CD14-positive monocyte (primary cell): ENCODE results near the gene HYI. TPM values are rescaled to one million over a fixed set of nuclear protein-coding genes. Genes with fewer than 3 reads are reported as not detected.

ENCODE experiments used
- DNase-seq, 3 donors: peaks; one replicate each; pipeline ENCODE4 v3.0.0-alpha.2; 2011 to 2022
- H2AFZ ChIP-seq: 2 replicates; pipeline ENCODE4 v1.6.0; 2012; ENCODE audit warnings: mild to moderate bottlenecking, low read depth, low read length, inconsistent platforms; ENCODE audit not compliant: insufficient read depth, poor library complexity, severe bottlenecking
- H3K27ac ChIP-seq, 2 donors: 1 replicate in 1 of 2; 2 replicates in 1 of 2; pipeline ENCODE4 v1.5.1; 2012 to 2013; ENCODE audit warnings: low read length in 2 of 2, control low read depth in 1 of 2, inconsistent platforms in 1 of 2, low read depth in 1 of 2, mild to moderate bottlenecking in 1 of 2
- H3K27me3 ChIP-seq, 2 donors: one replicate each; pipeline versions ENCODE4 v1.6.0 to v1.6.1; 2011 to 2013; ENCODE audit warnings: low read length in 2 of 2; ENCODE audit not compliant: control insufficient read depth in 2 of 2, insufficient read depth in 2 of 2
- H3K36me3 ChIP-seq, 2 donors: replicated peaks in 1 of 2; 1 replicate in 1 of 2; 2 replicates in 1 of 2; pipeline versions ENCODE4 v1.5.1 to v1.6.1; 2012 to 2013; ENCODE audit warnings: low read length in 2 of 2, control low read depth in 1 of 2, inconsistent platforms in 1 of 2, mild to moderate bottlenecking in 1 of 2; ENCODE audit not compliant: insufficient read depth in 2 of 2, control insufficient read depth in 1 of 2
- H3K4me1 ChIP-seq, 2 donors: 1 replicate in 1 of 2; 2 replicates in 1 of 2; pipeline versions ENCODE4 v1.5.1 to v1.6.1; 2012 to 2013; ENCODE audit warnings: low read length in 2 of 2, control low read depth in 1 of 2, inconsistent platforms in 1 of 2, mild to moderate bottlenecking in 1 of 2, moderate library complexity in 1 of 2; ENCODE audit not compliant: insufficient read depth in 2 of 2, control insufficient read depth in 1 of 2
- H3K4me2 ChIP-seq: replicated peaks from 2 replicates; pipeline ENCODE3; 2012; ENCODE audit warnings: low read length, moderate library complexity, mild to moderate bottlenecking; ENCODE audit not compliant: poor library complexity, severe bottlenecking; ENCODE audit errors: extremely low read depth
- H3K4me3 ChIP-seq, 3 experiments: fragments of 200-600 bp in 1 of 3; sonication (generic) in 1 of 3; replicated peaks in 1 of 3; 1 replicate in 2 of 3; 2 replicates in 1 of 3; pipeline ENCODE4 v1.5.1; 2011 to 2013; ENCODE audit warnings: low read length in 3 of 3, mild to moderate bottlenecking in 3 of 3, control low read depth in 2 of 3, low read depth in 2 of 3, inconsistent platforms in 1 of 3, moderate library complexity in 1 of 3
- H3K79me2 ChIP-seq: 2 replicates; pipeline ENCODE4 v1.6.0; 2012; ENCODE audit warnings: mild to moderate bottlenecking, control low read depth, inconsistent platforms, low read length, moderate library complexity; ENCODE audit not compliant: insufficient read depth
- H3K9ac ChIP-seq: 2 replicates; pipeline ENCODE4 v1.6.0; 2017; ENCODE audit warnings: low read length, mild to moderate bottlenecking; ENCODE audit not compliant: insufficient read depth, poor library complexity, severe bottlenecking
- H3K9me3 ChIP-seq, 2 donors: replicated peaks in 1 of 2; 1 replicate in 1 of 2; 2 replicates in 1 of 2; pipeline versions ENCODE4 v1.5.1 to v1.6.1; 2012 to 2013; ENCODE audit warnings: low read length in 2 of 2, control low read depth in 1 of 2; ENCODE audit not compliant: control insufficient read depth in 1 of 2, insufficient read depth in 1 of 2
- H4K20me1 ChIP-seq: 2 replicates; pipeline ENCODE4 v1.6.0; 2012; ENCODE audit warnings: mild to moderate bottlenecking, low read length, control low read depth, moderate library complexity; ENCODE audit not compliant: insufficient read depth
- H3K27ac Mint-ChIP-seq, 7 donors: one replicate each; pipeline ENCODE4 v1.8.0; 2020; ENCODE audit warnings: mild to moderate bottlenecking in 7 of 7, mixed read lengths in 7 of 7, moderate library complexity in 6 of 7, inconsistent platforms in 2 of 7
- H3K27me3 Mint-ChIP-seq, 3 donors: one replicate each; pipeline ENCODE4 v1.8.0; 2021 to 2022; ENCODE audit warnings: low read depth in 3 of 3, mild to moderate bottlenecking in 3 of 3, mixed read lengths in 3 of 3, moderate library complexity in 3 of 3, inconsistent platforms in 1 of 3
- H3K36me3 Mint-ChIP-seq, 2 donors: one replicate each; pipeline ENCODE4 v1.8.0; 2020; ENCODE audit warnings: mixed read lengths in 2 of 2, inconsistent platforms in 1 of 2, mild to moderate bottlenecking in 1 of 2
- H3K4me1 Mint-ChIP-seq: one replicate; pipeline ENCODE4 v1.8.0; 2020; ENCODE audit warnings: mild to moderate bottlenecking, mixed read lengths
- H3K4me3 Mint-ChIP-seq, 2 donors: one replicate each; pipeline ENCODE4 v1.8.0; 2020; ENCODE audit warnings: mild to moderate bottlenecking in 2 of 2, mixed read lengths in 2 of 2, moderate library complexity in 1 of 2
- H3K9me3 Mint-ChIP-seq, 7 donors: one replicate each; pipeline ENCODE4 v1.8.0; 2020 to 2022; ENCODE audit warnings: mixed read lengths in 7 of 7, mild to moderate bottlenecking in 6 of 7, moderate library complexity in 6 of 7, inconsistent platforms in 2 of 7
- WGBS: methylation state at CpG from one replicate; pipeline ENCODE4 v1.1.5; 2013; ENCODE audit warnings: missing lambda C conversion rate; ENCODE audit not compliant: insufficient coverage; 5-methylcytosine and 5-hydroxymethylcytosine counted together
- intact Hi-C, 2 donors: fragments of 100-400 bp; cut with micrococcal nuclease; formaldehyde crosslinking; loops; one replicate each; pipeline versions ENCODE4 v1.15.0 to v1.15.1; 2023
- polyA plus RNA-seq, 3 donors: library from polyadenylated mRNA; depleted of rRNA in 1 of 3; unstranded in 2 of 3; stranded (reverse) in 1 of 3; fragments of 300-500 nt in 2 of 3; fragments of >200 nt in 1 of 3; fragmentation: Illumina TruSeq in 2 of 3; gene quantifications; 1 replicate in 2 of 3; 2 replicates in 1 of 3; pipeline ENCODE4 v1.2.3, GENCODE V29; 2012 to 2021
- TF ChIP-seq, protein P1 (sequence below): fragments of 200-600 bp; IDR thresholded peaks from one replicate; pipeline ENCODE4 v1.8.0; 2022; ENCODE audit warnings: antibody characterized with exemption, mild to moderate bottlenecking

HYI gene
- polyA plus RNA-seq, 3 donors: 0.74 to 7.2 (median 1.6) TPM

DNA sequence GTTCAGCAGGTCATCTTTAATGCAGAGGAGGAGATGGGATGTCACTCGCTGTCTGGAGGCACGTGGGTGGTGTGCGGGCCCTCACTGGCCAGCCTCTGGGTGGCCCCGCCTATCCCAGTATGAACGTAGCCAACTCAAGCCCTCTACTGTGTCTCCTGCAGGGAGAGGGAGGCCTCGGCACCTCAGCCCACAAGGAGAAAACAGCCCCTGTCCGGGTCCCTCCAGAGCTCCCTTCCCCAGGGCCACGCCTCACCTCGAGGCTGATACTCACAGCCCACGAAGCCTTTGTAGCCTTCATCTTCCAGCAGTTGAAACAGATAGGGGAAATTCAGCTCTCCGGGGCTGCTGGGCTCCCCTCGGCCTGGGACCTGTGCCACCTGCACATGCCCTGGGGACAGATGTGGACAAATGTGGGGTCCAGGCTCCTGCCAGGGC is 2.6 kb downstream of the HYI start:
- Histone ChIP-seq H3K4me1 (peaks cover 17 to 18% of the 10 kb centered on the region in 2 donors), H3K4me3 (no peak overlapping the region), H2AFZ (no peak overlapping the region), H3K36me3 (peaks cover 53 to 61% of the 10 kb centered on the region in 2 donors), H4K20me1 (peaks cover 6% of the 10 kb centered on the region), H3K79me2 (no peaks in the 10 kb centered on the region), H3K27ac (no peak overlapping the region), H3K9me3 (no peaks in the 10 kb centered on the region), H3K27me3 (no peaks in the 10 kb centered on the region), H3K4me2 (no peak overlapping the region), H3K9ac (no peak overlapping the region)
- H3K27ac Mint-ChIP-seq: peak overlapping the region in 2 of 7 donors; percentile 12 to 74
- H3K4me1 Mint-ChIP-seq: peaks cover 20% of the 10 kb centered on the region
- H3K36me3 Mint-ChIP-seq: peaks cover 60 to 65% of the 10 kb centered on the region in 2 donors
- H3K9me3 Mint-ChIP-seq: peaks cover 0 to 3% (median 0%) of the 10 kb centered on the region in 7 donors
- intact Hi-C loops: no loop called here
- TF ChIP-seq, protein P1, sequence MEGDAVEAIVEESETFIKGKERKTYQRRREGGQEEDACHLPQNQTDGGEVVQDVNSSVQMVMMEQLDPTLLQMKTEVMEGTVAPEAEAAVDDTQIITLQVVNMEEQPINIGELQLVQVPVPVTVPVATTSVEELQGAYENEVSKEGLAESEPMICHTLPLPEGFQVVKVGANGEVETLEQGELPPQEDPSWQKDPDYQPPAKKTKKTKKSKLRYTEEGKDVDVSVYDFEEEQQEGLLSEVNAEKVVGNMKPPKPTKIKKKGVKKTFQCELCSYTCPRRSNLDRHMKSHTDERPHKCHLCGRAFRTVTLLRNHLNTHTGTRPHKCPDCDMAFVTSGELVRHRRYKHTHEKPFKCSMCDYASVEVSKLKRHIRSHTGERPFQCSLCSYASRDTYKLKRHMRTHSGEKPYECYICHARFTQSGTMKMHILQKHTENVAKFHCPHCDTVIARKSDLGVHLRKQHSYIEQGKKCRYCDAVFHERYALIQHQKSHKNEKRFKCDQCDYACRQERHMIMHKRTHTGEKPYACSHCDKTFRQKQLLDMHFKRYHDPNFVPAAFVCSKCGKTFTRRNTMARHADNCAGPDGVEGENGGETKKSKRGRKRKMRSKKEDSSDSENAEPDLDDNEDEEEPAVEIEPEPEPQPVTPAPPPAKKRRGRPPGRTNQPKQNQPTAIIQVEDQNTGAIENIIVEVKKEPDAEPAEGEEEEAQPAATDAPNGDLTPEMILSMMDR: no peak
- WGBS: 88% methylated on average over 6 of the region's 12 CpGs
- H3K4me3 Mint-ChIP-seq: no peak overlapping the region
- H3K27me3 Mint-ChIP-seq: peaks cover 3 to 7% (median 5%) of the 10 kb centered on the region in 3 donors
- no peak for DNase-seq

DNA sequence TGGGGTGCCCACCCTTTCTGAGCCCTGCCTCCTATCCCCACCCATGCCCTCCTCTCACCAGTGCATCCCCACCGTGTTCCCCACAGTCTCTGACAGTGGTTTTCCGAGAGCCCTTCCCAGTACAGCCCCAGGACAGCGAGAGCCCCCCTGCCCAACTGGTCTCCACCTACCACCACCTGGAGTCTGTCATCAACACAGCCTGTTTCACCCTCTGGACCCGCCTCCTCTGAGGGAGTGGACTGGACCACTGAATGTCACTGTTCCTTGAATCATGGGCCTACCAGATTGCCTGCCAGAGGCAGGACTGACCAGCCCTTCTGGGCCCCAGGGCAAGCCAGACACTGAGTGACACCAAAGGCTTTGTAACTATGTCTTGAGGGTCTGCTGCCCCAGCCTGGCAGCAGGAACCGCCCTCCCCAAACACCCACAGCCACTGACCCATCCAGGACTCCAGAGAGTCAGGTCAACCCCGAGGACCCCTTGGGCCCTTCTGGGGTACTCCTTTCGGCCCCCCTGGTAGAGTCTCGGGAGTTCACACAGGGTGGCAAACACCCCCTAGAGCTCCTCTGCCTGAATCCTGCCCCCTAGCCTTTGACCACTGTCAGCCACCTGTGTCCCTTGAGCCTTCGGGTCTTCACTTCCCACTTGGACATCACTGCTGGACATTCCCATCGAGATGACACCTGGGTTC is 3.3 kb downstream of the HYI start:
- peaks cover 68 to 73% of the 10 kb centered on the region in 2 donors for H3K36me3 Mint-ChIP-seq
- no peak overlapping the region for H3K27ac ChIP-seq
- peaks cover 5% of the 10 kb centered on the region in 3 donors for H3K27me3 Mint-ChIP-seq
- peaks cover 17 to 18% of the 10 kb centered on the region in 2 donors for H3K4me1 ChIP-seq
- H2AFZ ChIP-seq: no peak overlapping the region
- peaks cover 60 to 69% of the 10 kb centered on the region in 2 donors for H3K36me3 ChIP-seq
- intact Hi-C loops: no loop called here
- H3K27ac Mint-ChIP-seq: peak overlapping the region in 3 of 7 donors; percentile 57 to 74 (median 70)
- 94% methylated on average over 9 of the region's 10 CpGs for WGBS
- H3K4me3 Mint-ChIP-seq: no peak overlapping the region
- peaks cover 20% of the 10 kb centered on the region for H3K4me1 Mint-ChIP-seq
- H3K79me2 ChIP-seq: no peaks in the 10 kb centered on the region
- H3K9me3 Mint-ChIP-seq: peaks cover 0 to 3% (median 0%) of the 10 kb centered on the region in 7 donors
- H4K20me1 ChIP-seq: peaks cover 6% of the 10 kb centered on the region
- H3K27me3 ChIP-seq: no peaks in the 10 kb centered on the region
- no peak overlapping the region for H3K9ac ChIP-seq
- TF ChIP-seq, protein P1: no peak
- no peak overlapping the region for H3K4me2 ChIP-seq
- H3K4me3 ChIP-seq: no peak overlapping the region
- no peaks in the 10 kb centered on the region for H3K9me3 ChIP-seq
- no peak for DNase-seq
